Mesodermal cell (in vitro differentiated cells): ENCODE measurements around the gene OR52B4.
"Not testable (repeated sequence)": the region's sequence is repeated elsewhere in the genome, so short reads cannot be mapped to it uniquely, and the experiment has no call there.

Experiments
- H3K27ac ChIP-seq: 2 replicates; pipeline ENCODE4 v1.7.0; 2013; ENCODE audit warnings: mild to moderate bottlenecking, low read depth, low read length, moderate library complexity; ENCODE audit not compliant: severe bottlenecking
- H3K36me3 ChIP-seq: 2 replicates; pipeline ENCODE4 v1.7.1; 2013; ENCODE audit warnings: mild to moderate bottlenecking, low read length, moderate library complexity; ENCODE audit not compliant: control insufficient read depth, insufficient read depth
- H3K4me1 ChIP-seq: one replicate; pipeline ENCODE4 v1.7.1; 2013; ENCODE audit warnings: mild to moderate bottlenecking, low read length; ENCODE audit not compliant: insufficient read depth, control insufficient read depth, poor library complexity, severe bottlenecking
- H3K4me3 ChIP-seq: 2 replicates; pipeline ENCODE4 v1.7.0; 2013; ENCODE audit warnings: low read length, control low read depth, mild to moderate bottlenecking; ENCODE audit not compliant: insufficient read depth, poor library complexity, severe bottlenecking; ENCODE audit errors: extremely low read depth
- H3K9me3 ChIP-seq: 2 replicates; pipeline ENCODE4 v1.7.1; 2013; ENCODE audit warnings: mild to moderate bottlenecking, low read length, moderate library complexity; ENCODE audit not compliant: control insufficient read depth
- WGBS, 2 experiments: methylation state at CpG; one replicate each; pipeline ENCODE4 v1.1.5; 2013; ENCODE audit warnings: missing lambda C conversion rate in 2 of 2; ENCODE audit not compliant: insufficient coverage in 2 of 2; 5-methylcytosine and 5-hydroxymethylcytosine counted together

Gene OR52B4

DNA sequence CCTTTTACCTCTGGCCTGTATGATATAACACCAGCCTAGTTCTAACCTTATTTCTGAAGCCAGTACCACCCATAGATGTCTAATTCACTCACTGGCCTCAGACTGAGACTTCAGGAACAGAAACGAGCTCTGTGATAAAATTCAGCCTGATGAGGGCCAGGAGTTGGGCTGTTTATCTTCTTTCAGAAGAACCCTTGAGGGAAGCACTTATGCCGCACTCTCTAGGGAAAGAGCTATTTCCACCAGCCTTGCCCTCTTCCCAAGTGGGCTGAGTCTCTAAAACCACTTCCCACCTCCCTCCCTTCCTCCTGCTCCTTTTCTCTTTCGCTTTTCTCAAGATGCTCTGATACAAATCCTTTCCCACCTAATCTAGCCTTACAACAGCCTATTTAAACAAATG is 2.0 kb upstream of the OR52B4 start:
- no peaks in the 10 kb centered on the region for H3K36me3 ChIP-seq
- no peaks in the 10 kb centered on the region for H3K4me1 ChIP-seq
- no peak overlapping the region for H3K27ac ChIP-seq
- H3K4me3 ChIP-seq, result no peak overlapping the region
- H3K9me3 ChIP-seq, result no peaks in the 10 kb centered on the region
- WGBS, 2 experiments, result 87 to 88% methylated on average over 1 to 2 of the region's 3 CpGs

DNA sequence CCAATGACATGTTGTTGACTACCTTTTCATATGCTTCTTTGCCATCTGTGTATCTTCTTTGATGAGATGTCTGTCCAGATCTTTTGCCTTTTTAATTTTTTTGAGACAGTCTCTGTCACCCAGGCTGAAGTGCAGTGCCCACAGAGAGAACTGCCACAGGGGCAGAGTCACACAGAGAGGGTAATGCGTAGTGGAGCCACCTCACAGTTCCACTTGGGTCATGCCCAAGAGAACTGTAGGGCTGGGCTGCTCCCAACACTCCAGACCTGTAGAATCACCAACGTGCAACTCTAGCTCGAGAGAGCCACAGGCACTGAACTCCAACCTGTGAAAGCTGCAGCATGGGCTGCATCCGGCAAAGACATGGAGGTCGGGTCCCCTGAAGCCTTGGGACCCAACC is 20.0 kb downstream of the OR52B4 start:
- H3K4me1 ChIP-seq, H3K4me3 ChIP-seq, H3K36me3 ChIP-seq, H3K27ac ChIP-seq, H3K9me3 ChIP-seq: not testable (repeated sequence)
- 100% methylated on average over 1 of the region's 5 CpGs; no CpG with 5 or more reads in 1 of the 2 experiments for WGBS, 2 experiments

GRCh38 chr11:4345366-4345765 is 22.8 kb downstream of the OR52B4 start:
- H3K9me3 ChIP-seq, H3K4me3 ChIP-seq, H3K36me3 ChIP-seq, H3K27ac ChIP-seq, H3K4me1 ChIP-seq: not testable (repeated sequence)
- WGBS, 2 experiments, result 83 to 100% methylated on average over 1 of the region's 2 CpGs

GRCh38 chr11:4334356-4334755 is 33.8 kb downstream of the OR52B4 start:
- not testable (repeated sequence) for H3K4me1 ChIP-seq, H3K36me3 ChIP-seq, H3K4me3 ChIP-seq, H3K9me3 ChIP-seq, H3K27ac ChIP-seq
- WGBS, 2 experiments, result no CpG with 5 or more reads among the region's 28 CpGs
